Measurements from ENCODE around the gene CDC37L1.
"Not testable (repeated sequence)": the region's sequence is repeated elsewhere in the genome, so short reads cannot be mapped to it uniquely, and the experiment has no call there.

CDC37L1 gene

GRCh38 chr9:4743131-4743875, 63.9 kb downstream of the CDC37L1 start:
- TF ChIP-seq, protein P1, sequence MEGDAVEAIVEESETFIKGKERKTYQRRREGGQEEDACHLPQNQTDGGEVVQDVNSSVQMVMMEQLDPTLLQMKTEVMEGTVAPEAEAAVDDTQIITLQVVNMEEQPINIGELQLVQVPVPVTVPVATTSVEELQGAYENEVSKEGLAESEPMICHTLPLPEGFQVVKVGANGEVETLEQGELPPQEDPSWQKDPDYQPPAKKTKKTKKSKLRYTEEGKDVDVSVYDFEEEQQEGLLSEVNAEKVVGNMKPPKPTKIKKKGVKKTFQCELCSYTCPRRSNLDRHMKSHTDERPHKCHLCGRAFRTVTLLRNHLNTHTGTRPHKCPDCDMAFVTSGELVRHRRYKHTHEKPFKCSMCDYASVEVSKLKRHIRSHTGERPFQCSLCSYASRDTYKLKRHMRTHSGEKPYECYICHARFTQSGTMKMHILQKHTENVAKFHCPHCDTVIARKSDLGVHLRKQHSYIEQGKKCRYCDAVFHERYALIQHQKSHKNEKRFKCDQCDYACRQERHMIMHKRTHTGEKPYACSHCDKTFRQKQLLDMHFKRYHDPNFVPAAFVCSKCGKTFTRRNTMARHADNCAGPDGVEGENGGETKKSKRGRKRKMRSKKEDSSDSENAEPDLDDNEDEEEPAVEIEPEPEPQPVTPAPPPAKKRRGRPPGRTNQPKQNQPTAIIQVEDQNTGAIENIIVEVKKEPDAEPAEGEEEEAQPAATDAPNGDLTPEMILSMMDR (IDR thresholded peaks at IDR 0.05; ENCODE audit: insufficient read depth, low read length, missing control alignments): no peak
- H3K4me3 ChIP-seq (ENCODE audit: low read depth, low read length): no peak overlapping the region
- ChIA-PET POLR2A (no interaction called here), CTCF (interaction anchor here (0.6 to 3.7 kb wide), 5 partner anchors 16 to 249 kb away, joined by 3 to 14 read pairs (median 4); no protein-coding TSS in a partner anchor)
- DNase-seq (ENCODE audit: low read depth, low spot score): no peak

GRCh38 chr9:4746278-4747030, 67.1 kb downstream of the CDC37L1 start:
- TF ChIP-seq, protein P1 (IDR thresholded peaks at IDR 0.05; ENCODE audit: insufficient read depth, low read length, missing control alignments): no peak
- CTCF ChIA-PET: interaction anchor here (0.6 to 11.5 kb wide), 7 partner anchors 9 to 440 kb away, joined by 3 to 105 read pairs (median 4); no protein-coding TSS in a partner anchor
- POLR2A ChIA-PET: no interaction called here
- no peak for DNase-seq (ENCODE audit: low read depth, low spot score)
- H3K4me3 ChIP-seq (ENCODE audit: low read depth, low read length): no peak overlapping the region

DNA sequence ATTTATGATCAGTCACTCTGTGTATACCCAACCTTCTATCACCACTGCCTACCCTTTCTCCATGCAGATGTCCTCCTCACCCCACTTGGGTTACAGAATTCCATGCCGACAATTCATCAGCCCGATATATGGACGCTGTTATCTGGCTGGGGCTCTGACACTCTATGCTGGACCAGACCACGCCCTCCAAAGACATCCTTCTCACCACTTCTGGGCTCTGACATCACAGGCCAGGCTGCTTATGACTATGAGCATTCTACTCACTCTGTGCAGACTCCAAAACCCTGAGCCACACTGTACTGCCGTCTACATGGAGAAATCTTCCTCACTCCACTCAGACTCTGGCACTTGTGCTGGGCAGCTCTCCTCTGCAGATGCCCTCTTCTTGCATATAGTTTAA, 69.2 kb downstream of the CDC37L1 start:
- POLR2A ChIA-PET: no interaction called here
- CTCF ChIA-PET: interaction anchor here (0.8 to 11.5 kb wide), 7 partner anchors 9 to 852 kb away, joined by 3 to 105 read pairs (median 4); partner anchors contain the start of gene JAK2
- TF ChIP-seq, protein P1 (IDR thresholded peaks at IDR 0.05; ENCODE audit: insufficient read depth, low read length, missing control alignments): no peak
- H3K4me3 ChIP-seq (ENCODE audit: low read depth, low read length): no peak overlapping the region
- DNase-seq (ENCODE audit: low read depth, low spot score): no peak

DNA sequence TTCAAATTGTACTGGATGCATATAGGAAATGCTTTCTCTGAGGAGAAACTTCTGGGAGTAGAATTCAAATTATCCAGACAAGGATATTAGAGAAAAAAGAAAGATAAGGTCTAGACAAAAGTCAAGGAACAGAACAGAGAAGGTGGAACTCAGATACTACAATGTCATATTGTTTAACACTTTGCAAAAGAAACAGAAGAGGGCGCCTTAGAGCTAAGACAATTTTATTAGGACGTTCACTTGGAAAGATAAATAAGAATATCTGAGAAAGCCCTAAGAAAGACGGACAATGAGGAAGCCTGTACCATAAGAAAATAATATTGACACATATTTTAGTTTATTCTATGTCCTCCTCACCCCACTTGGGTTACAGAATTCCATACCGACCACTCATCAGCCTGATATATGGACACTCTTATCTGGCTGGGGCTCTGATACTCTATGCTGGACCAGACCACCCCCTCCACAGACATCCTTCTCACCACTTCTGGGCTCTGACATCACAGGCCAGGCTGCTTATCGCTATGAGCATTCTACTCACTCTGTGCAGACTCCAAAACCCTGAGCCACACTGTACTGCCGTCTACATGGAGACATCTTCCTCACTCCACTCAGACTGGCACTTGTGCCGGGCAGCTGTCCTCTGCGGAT, 70.8 kb downstream of the CDC37L1 start:
- ChIA-PET POLR2A (no interaction called here), CTCF (interaction anchor here (0.8 to 11.5 kb wide), 18 partner anchors 9 to 850 kb away, joined by 3 to 105 read pairs (median 4); partner anchors contain the start of genes AK3, JAK2 and RCL1)
- DNase-seq (ENCODE audit: low read depth, low spot score): no peak
- TF ChIP-seq, protein P1 (IDR thresholded peaks at IDR 0.05; ENCODE audit: insufficient read depth, low read length, missing control alignments): peak; percentile 40
- H3K4me3 ChIP-seq (ENCODE audit: low read depth, low read length): no peak overlapping the region

GRCh38 chr9:4754530-4754929, 75.2 kb downstream of the CDC37L1 start:
- CTCF ChIA-PET: interaction anchor here (1.1 to 11.5 kb wide), 5 partner anchors 6 to 846 kb away, joined by 4 to 105 read pairs (median 10); partner anchors contain the start of gene JAK2
- H3K4me3 ChIP-seq (ENCODE audit: low read depth, low read length); POLR2A ChIA-PET; DNase-seq (ENCODE audit: low read depth, low spot score): not testable (repeated sequence)

DNA sequence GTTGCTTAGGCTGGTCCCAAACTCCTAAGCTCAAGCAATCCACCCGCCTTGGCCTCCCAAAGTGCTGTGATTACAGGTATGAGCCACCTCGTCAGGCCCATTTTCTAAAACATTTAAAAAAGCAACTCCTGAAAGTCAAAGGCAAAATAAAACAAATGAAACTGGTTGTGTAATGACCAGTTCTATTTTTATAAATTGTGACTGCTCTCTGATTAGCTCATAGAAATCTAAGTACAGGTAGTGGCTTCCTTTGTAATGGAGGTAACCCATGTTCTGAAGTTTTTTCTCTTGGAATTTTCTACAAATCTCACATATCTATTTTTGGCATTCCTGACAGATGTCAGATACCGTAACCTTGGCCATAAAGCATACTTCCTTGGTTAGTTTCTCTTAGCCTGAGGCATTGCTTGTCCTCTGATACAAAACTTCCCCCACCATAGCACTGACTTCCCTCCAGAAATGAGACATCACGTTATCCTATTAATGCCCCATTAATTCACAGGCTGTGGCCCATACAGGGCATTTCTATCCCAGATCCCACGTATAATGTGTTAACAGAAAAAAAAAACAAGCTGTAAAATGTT, 75.7 kb downstream of the CDC37L1 start:
- no peak for DNase-seq (ENCODE audit: low read depth, low spot score)
- POLR2A ChIA-PET: no interaction called here
- no peak overlapping the region for H3K4me3 ChIP-seq (ENCODE audit: low read depth, low read length)
- TF ChIP-seq, protein P1 (IDR thresholded peaks at IDR 0.05; ENCODE audit: insufficient read depth, low read length, missing control alignments): no peak
- CTCF ChIA-PET: interaction anchor here (1.1 to 11.5 kb wide), 6 partner anchors 6 to 845 kb away, joined by 4 to 105 read pairs (median 10); partner anchors contain the start of gene JAK2

All from AG04449 (cell line).